Dermis blood vessel endothelial cell (primary cell): ENCODE results near the gene LARP4. TPM values are rescaled to one million over a fixed set of nuclear protein-coding genes. Genes with fewer than 3 reads are reported as not detected.
A peak's percentile ranks its signal among the peaks of the same experiment; 100 is the strongest.
"Not testable (repeated sequence)": the region's sequence is repeated elsewhere in the genome, so short reads cannot be mapped to it uniquely, and the experiment has no call there.

ENCODE experiments used
- DNase-seq: peaks from one replicate; pipeline ENCODE4 v3.0.0; 2010
- total RNA-seq: library from RNA; depleted of rRNA; stranded (reverse); fragments of >200 nt; gene quantifications from 2 replicates; pipeline ENCODE4 v1.2.3, GENCODE V29; 2014

LARP4 gene
- total RNA-seq, 1 donor from 2014 or later, result 50.2 TPM

DNA sequence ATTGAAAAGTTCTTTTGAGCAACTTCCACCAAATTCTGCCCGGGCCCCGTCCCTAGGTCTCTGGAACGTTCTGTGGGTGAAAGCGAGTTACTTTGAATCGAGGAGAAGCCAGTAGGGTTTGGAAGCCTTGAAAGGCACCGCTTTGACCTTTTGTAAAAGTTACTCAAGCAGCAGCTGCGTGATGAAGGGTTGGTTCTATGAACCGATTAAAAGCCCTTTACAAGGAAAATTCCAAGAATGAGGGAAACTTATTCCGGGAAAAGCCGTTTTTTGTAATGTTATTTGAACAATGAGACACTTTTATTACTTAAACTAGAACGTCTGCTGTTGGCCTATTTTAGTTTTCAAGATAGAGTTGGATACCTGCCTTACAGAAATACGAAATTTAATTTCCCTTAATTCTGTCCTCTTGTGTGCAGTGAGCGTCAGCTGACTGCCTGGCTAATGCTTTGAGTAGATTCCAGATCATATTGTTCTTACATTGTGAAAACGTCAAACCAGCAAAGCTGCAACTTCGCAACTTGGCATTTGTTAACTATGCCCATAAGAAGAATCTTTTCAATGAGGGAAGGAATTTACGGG is 906 bp downstream of the LARP4 start:
- DNase-seq, result peak; percentile 70

DNA sequence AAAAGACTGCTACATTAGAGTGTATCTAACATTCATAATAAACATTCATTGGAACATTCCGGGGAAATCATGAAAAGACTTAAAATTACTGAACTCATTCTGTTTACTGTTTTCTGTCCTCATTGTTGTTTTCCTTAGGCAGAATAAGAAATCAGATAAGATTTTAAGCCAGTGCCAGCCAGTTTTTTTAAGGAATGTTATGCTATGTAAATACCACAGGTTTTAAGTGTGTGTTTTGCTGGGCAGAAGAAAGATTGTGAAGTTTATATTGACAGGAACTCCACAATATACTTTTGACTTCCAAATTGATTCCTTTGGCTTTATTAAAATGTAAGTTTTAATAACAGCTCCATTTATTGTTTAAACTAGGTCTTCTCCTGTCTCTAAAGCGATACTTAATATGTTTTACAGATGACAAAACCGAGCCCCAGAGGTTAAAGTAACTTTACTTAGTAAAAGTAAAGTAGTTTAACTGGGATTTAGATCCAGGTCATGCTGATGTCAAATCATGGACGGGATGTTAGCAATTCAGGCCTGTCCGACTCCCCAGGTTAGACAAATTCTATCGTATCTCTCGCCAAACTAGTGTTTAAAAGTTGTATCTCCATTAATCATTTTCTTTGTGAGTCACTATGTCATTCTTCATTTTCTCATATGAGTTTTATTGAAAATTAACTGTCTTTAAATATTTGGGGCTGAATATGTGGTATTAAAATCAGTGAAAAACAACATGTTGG is 1.7 kb downstream of the LARP4 start:
- peak; percentile 33 for DNase-seq

DNA sequence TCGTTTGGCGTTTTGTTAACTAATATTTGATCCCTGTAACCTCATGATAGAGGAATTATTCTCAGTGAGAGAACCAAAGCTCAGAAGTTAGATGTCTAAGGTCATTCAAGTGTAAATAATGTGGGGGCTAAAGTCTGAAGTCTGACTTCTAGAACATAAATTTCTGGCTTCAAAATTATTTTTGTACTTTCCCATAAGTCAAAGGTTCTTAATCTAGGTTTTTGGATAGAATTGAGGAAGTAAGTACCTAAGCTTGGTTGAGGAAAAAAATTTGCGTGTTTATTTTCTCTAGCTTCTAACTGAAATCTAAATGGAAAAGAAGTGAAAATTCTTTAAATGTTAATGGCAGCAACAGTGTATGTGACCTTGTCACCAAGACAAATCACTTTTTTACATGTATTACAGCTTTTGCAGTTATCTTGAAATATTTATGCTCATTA is 2.3 kb downstream of the LARP4 start:
- DNase-seq, result no peak

DNA sequence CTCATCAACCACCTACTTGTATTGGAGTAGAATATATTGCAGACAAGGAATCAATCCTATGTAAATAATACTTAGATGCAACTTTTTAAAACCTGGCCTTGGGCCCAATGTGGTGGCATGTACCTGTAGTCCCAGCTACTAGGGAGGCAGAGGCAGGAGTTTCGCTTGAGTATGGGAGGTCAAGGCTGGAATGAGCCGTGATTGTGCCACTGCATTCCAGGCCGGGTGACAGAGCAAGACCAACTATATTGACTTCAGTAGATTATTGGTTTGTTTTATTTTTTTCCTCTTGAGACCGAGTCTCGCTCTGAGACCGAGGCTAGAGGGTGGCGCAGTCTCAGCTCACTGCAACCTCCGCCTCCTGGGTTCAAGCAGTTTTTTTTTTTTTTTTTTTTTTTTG is 3.6 kb downstream of the LARP4 start:
- DNase-seq, result no peak

DNA sequence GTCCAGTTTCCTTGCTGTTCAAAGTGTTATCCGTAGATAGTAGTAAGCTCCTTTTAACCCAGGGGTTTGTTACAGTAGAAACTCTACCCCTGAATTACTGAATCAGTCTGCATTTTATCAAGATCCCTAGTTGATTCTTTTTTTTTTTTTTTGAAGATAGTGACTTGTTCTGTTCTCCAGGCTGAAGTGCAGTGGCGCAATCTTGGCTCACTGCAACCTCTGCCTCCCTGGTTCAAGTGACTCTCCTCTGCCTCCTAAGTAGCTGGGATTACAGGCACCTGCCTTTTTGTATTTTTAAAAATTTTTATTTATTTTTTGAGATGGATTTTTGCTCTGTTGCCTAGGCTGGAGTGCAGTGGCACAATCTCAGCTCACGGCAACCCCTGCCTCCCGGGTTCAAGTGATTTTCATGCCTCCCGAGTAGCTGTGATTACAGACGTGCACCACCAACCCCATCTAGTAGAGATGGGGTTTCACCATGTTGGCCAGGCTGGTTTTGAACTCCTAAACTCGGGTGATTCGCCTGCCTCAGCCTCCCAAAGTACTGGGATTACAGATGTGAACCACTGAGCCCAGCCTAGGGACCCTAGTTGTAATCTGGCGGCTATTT is 10.5 kb downstream of the LARP4 start:
- no peak for DNase-seq

DNA sequence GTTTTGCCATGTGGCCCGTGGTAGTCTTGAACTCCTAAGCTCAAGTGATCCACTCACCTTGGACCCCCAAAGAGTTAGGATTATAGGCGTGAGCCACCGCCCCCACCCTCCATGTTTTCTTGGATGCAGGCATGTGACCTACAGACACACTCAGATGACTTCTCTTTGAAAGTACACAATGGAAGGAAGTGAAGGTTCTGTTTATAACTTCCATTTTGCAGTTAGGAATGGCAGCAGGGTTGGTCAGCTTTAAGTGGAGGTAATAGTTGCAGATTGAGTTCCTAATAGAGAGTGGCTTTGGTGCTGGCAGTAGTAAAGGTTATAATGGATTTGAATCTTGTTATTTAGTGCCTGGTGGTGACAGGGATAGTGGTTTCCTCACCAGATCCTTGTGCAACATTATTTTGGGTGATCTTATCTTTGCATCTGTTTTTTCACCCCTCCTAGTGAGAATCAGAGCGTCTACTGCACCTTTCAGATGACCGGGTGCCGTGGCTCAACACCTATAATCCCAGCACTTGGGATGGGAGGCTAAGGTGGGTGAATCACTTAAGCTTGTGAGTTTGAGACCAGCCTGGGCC is 15.3 kb downstream of the LARP4 start:
- DNase-seq, result peak; percentile 74

DNA sequence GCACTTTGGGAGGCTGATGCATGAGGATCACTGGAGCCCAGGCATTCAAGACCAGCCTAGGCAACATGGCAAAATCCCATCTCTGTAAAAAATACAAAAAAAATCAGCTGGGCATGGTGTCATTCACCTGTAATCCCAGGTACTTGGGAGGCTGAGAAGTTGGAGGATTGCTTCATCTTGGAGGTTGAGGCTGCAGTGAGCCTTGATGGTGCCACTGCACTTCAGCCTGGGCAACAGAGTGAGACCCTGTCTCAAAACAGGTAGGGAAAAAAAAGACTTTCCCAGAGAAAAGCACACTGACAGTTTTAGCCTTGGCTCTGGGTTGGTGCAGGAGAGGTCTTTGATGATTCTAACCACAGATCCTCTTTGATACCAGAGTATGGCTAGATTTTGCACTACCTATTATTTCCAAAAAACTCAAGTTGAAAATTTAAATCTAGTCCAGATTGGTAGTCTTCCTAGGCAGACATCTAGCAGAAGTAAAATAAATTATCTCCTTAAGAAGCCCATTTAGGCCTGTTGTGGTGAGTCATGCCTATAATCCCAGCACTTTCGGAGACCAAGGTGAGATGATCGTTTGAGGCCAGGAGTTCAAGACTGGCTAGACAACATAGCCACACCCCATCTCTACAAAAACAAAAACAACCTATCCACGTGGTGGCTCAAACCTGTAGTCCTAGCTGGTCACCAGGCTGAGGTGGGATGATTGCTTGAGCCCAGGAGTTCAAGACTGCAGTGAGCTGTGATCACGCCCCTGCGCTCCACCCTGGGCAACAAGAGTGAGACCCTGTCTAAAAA is 18.6 kb downstream of the LARP4 start:
- no peak for DNase-seq

DNA sequence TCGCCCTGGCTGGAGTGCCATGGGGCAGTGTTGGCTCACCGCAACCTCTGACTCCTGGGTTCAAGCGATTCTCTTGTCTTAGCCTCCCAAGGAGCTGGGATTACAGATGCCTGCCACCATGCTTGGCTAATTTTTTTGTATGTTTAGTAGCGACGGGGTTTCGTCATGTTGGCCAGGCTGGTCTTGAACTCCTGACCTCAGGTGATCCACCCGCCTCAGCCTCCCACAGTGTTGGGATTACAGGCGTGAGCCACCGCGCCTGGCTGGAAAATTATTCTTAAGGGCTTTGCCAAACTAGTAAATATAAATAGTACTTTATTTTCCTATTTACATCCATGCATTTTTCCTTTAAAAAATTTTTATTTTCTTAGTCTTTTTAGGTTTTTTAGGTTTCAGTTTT is 22.2 kb downstream of the LARP4 start:
- DNase-seq, result not testable (repeated sequence)

DNA sequence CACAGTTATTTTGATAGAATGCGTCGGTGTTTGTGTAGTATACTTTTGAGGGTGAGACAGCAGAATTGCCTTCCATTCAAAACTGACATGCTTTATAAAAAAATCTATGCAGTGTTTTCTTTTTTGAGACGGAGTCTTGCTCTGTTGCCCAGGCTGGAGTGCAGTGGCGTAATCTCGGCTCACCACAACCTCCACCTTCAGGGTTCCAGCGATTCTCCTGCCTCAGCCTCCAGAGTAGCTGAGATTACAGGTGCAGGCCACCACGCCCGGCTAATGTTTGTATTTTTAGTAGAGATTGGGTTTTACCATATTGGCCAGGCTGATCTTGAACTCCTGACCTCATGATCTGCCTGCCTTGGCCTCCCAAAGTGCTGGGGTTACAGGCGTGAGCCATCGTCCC is 22.7 kb downstream of the LARP4 start:
- not testable (repeated sequence) for DNase-seq

DNA sequence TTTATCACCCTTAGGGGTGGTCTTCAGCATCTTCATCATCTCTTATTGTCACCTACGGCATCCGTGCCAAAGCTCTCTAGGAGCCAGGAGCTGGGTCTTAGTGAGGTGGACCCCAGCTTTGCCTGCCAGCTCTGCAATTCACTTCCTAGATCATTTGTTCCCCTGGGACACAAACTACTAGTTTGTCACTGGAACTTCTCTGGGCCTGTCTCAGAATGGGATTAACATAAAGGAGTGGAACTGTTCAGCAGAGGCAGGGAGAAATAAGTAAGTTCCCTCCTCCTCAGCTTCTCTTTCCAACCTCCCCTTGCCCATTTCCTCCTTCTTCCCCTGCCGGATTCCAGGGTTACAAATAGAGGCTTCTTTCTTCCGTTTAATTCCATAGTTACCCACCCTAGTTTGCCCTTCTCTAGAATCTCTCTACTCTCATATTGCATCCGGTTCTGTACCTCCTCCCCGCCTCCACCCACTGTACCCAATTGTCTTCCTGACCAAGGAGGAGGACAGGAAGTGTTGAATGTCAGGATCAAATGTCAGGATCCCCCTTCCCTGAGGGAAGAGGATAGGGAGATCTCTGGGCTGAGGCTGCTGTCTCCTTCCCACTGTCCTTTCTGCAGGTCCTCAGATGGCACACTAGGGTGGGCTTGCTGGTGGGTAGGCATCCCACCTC is 25.0 kb downstream of the LARP4 start:
- DNase-seq, result peak; percentile 15

DNA sequence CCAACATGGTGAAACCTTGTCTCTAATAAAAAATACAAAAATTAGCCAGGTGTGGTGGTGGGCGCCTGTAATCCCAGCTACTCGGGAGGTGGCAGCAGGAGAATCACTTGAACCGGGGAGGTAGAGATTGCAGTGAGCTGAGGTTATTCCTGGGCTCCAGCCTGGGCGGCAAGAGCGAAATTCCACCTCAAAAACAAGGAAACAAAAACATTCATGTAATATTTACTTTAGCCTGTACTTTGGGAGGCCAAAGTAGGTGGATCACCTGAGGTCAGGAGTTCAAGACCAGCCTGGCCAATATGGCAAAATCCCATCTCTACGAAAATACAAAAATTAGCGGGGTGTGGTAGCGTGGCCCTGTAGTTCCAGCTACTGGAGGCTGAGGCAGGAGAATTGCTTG is 31.0 kb downstream of the LARP4 start:
- not testable (repeated sequence) for DNase-seq

DNA sequence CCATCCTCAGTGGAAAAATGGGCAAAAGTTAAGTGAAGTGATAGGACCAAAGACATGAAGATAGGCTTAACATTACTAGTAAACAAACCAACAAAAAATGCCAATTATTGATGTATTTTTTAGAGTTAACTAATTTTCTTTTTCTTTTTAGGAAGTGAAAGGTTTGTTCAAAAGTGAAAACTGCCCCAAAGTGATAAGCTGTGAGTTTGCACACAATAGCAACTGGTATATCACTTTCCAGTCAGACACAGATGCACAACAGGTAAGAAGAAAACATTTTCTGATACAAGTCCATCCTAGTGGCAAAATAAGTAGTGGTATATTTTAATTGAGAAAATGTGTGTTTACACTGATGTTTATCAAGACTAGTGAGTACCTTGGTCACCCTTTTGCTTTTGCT is 39.6 kb downstream of the LARP4 start:
- no peak for DNase-seq

DNA sequence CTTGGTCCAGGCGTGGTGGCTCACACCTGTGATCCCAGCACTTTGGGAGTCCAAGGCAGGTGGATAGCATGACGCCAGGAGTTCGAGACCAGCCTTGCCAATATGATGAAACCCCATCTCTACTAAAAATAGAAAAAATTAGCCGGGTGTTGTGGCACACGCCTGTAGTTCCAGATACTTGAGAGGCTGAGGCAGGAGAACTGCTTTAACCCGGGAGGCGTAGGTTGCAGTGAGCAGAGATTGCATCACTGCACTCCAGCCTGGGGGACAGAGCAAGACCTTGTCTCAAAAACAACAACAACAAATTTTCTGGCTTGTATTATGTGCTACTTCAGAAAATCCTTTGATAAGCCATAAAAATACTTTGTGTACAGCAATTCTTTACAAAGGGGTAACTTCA is 41.1 kb downstream of the LARP4 start:
- DNase-seq, result no peak

DNA sequence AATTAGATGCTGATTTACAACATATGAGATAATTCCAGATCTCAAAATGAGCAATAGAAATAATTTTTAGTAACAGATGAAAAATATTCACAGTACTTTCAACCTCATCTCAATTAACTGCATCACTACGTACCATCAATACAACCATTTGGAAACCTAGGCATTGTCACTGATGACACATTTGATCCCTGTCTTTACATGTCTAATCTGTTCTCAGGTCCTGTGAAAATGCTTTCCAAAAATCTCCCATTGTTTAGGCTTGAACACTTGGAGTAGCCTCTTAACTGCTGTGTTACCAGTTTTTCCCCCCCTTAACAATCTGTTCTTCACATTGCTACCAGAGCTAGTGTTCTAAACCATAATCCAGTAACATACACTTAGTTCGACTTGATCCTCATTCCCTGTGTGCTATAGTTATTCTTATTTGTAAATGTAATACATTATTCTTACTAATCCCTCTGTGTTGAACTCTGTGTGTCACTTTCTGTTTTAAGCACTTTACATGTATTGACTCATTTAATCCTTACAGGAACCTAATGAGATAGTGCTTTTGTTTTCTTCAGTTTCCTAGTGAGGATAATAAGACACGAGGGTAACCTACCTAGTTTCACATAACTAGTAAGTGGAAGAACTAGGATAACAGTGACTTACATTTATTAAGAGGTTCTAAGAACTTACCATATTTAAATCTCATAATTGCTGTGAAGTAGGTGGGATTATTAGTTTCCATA is 41.7 kb downstream of the LARP4 start:
- no peak for DNase-seq

DNA sequence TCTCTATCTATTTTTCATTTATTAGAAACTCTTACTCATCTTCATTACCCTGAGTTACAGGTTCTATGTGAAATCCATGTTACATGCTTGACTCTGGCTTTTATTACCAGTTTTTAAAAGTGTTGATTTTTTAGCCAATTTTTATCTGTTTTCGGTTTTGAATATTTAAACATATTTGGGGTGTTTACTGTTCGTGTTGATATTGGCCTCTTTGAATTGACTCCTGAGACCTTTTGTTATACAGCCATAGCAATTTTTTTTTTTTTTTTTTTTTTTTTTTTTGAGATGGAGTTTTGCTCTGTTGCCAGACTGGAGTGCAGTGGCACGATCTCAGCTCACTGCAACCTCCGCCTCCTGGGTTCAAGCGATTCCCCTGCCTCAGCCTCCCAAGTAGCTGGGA is 49.0 kb downstream of the LARP4 start:
- DNase-seq, result not testable (repeated sequence)

DNA sequence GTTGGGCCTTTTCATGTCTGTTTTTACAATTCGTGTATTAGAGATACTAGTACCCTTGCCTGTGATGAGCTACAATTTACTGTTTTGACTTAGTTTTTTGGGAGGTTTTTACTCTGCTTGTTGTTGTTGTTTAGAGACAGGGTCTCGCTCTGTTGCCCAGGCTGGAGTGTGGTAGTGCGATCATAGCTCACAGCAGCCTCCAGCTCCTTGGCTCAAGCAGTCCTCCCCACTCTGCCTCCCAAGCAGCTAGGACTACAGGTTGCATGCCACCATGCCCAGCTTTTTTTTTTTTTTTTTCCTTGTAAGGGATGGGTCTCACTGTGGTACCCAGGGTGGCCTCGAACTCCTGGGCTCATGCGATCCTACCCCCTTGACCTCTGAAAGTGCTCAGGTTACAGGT is 52.1 kb downstream of the LARP4 start:
- no peak for DNase-seq

DNA sequence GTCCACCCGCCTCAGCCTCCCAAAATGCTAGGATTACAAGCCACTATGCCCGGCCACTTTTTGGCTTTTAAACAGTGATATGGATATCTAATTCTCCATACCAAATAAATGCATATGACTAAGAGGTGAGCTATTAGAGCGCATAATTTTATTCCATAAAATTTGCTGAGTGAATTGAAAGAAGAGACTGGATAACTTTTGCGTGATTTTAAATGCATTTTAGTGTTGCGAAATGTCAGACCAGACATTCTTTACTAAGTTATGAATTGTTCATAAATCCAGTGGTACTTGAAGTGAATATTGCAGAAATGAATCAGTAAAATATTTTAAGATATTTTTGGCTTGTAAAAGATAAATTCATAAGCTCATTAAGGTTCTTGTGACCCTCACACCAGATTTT is 53.2 kb downstream of the LARP4 start:
- DNase-seq, result no peak

DNA sequence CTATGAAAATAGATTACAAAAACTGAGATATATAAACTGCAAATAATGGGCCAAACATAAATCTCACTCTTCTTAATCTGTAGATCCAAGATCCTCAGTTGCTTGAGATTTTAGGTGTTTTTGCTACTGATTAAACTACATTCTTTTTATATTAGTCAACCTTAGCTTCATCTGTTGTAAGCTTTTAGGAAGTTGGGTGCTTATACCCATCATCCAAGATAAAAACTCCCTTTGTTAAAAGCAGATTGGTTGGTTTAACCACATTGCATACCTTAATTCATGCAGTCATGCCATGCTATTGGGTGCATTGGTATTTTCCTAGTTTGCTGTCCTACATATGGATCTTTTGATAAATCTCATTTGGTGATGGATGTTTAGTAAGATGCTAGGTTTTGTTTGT is 57.9 kb downstream of the LARP4 start:
- no peak for DNase-seq

DNA sequence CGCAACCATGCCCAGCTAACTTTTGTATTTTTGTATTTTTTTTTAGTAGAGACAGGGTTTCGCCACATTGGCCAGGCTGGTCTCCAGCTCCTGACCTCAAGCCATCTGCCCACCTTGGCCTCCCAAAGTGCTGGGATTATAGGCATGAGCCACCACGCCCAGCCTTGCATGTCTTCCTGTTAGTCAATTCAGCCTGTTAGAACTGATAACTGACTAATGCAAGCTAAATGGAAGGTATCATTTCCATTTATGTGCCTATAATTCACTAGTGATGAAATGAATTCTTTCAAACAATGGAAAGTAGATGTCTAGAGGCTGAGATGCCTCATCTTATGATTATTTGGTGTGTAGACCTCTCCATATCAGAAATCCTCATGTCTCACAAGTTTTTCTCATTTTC is 66.8 kb downstream of the LARP4 start:
- DNase-seq, result no peak

DNA sequence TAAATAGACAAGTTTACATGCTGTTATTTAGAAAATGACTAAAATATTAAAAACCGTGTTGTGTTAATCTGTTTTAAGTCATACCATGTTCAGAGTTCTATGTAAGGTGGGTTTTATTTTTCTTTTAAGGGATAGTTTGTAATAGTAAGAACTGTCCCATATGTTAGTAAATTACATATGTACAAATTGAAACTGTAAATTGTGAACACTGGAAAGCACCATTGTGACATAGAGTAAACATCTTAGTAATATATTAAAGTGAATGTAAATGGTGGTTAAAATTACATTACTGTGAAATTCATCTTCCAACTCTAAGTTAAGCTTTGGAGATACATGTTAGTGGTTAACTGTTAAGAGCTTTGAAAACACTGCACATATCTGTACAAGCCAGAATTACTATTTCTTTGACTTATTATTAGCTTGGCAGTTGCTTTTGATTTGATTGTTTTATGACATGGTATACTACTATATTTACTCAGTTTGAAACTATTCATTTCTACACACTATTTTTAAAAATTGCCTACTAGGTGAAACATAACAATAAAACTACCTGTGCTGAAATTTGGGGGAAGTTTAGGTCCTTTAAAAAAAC is 76.7 kb downstream of the LARP4 start:
- DNase-seq, result no peak

DNA sequence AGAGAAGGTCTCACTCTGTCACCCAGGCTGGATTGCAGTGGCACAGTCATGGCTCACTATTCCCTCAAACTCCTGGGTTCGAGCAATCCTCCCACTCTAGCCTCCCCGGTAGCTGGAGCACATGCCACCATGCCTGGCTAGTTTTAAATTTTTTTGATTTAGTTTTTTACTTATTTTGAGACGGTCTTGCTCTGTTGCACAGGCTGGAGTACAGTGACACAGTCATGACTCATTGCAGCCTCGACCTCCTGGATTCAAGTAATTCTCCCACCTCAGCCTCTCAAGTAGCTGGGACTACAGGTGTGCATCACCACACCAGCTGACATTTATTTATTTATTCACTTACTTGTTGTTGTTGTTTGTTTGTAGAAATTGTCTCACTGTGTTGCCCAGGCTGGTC is 81.9 kb downstream of the LARP4 start:
- DNase-seq, result no peak
